ENCODE measurements around the gene PSORS1C1.
A peak's percentile ranks its signal among the peaks of the same experiment; 100 is the strongest.

PSORS1C1 gene

DNA sequence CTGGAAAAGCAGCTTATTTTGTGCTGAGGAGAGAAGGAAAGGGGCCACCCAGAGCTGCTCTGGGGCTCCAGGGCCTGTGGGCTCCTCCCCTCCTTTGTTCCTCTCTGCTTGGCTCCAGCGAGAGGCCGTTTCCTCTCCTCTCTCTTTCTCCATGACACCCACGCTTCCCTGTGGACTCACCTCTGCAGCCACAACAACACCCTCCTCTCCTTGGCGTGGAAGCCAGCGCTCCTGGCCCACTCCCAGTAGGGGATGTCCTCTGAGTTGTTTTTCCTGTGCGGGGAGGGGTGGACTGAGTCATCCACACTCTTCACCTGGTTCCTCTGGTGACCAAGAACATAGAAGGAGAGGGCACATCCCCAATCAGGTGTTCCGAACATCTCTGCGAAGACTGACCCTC, 10.6 kb downstream of the PSORS1C1 start:
- H3K27ac ChIP-seq, result no peak overlapping the region
- intact Hi-C loops (cut with DNase I; ENCODE audit: low total_unique reads), result no loop called here
- no peak for DNase-seq
- no peak overlapping the region for H3K4me3 ChIP-seq
- no peaks in the 10 kb centered on the region for H3K9me3 ChIP-seq
- TF ChIP-seq, protein P1, sequence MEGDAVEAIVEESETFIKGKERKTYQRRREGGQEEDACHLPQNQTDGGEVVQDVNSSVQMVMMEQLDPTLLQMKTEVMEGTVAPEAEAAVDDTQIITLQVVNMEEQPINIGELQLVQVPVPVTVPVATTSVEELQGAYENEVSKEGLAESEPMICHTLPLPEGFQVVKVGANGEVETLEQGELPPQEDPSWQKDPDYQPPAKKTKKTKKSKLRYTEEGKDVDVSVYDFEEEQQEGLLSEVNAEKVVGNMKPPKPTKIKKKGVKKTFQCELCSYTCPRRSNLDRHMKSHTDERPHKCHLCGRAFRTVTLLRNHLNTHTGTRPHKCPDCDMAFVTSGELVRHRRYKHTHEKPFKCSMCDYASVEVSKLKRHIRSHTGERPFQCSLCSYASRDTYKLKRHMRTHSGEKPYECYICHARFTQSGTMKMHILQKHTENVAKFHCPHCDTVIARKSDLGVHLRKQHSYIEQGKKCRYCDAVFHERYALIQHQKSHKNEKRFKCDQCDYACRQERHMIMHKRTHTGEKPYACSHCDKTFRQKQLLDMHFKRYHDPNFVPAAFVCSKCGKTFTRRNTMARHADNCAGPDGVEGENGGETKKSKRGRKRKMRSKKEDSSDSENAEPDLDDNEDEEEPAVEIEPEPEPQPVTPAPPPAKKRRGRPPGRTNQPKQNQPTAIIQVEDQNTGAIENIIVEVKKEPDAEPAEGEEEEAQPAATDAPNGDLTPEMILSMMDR (IDR thresholded peaks at IDR 0.05), result no peak
- peaks cover 0 to 33% (median 22%) of the 10 kb centered on the region in 4 donors for H3K4me1 ChIP-seq
- no peaks in the 10 kb centered on the region for H3K36me3 ChIP-seq
- H3K27me3 ChIP-seq, result no peaks in the 10 kb centered on the region

DNA sequence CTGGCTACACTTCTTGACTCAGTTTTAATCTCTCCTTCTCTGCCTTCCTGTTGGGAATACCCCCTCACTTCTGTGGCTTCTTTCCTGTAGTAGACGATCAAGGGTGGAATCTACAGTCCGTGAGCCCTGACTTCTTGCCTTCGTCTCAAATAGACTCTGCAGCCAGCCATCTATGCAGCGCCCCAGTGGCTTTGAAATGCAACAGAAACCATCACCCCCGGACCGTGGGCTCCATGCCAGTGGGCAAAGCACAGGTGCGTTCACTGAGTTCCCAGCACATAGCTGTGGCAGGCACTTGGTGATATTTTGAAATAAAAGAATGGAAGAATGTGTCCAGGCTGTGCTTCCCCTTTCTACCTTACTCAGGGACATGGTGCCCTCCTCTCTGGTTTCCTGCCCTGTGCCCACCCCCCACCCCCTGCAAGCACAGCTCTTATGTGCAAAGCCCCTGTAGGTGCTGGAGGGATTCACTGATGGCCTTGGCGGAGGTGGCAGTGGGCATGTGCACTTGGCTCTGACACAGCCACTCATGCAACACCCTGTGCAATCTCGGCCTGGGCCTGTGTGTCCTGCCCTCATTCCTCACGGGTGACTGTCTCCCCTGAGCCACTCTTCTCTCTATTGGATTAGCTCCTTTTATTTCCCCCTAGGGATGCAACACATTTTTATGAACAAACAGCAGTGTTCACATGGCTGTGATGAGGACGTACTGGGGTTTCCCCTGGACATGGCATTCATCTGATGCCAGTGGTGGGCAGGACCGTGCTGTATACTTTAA, 11.2 kb downstream of the PSORS1C1 start:
- H3K27me3 ChIP-seq, result no peaks in the 10 kb centered on the region
- H3K4me1 ChIP-seq, result peaks cover 0 to 33% (median 22%) of the 10 kb centered on the region in 4 donors
- intact Hi-C loops (cut with DNase I; ENCODE audit: low total_unique reads), result no loop called here
- DNase-seq, result no peak
- H3K36me3 ChIP-seq, result no peaks in the 10 kb centered on the region
- no peak overlapping the region for H3K4me3 ChIP-seq
- TF ChIP-seq, protein P1 (IDR thresholded peaks at IDR 0.05), result no peak
- no peaks in the 10 kb centered on the region for H3K9me3 ChIP-seq
- no peak overlapping the region for H3K27ac ChIP-seq

DNA sequence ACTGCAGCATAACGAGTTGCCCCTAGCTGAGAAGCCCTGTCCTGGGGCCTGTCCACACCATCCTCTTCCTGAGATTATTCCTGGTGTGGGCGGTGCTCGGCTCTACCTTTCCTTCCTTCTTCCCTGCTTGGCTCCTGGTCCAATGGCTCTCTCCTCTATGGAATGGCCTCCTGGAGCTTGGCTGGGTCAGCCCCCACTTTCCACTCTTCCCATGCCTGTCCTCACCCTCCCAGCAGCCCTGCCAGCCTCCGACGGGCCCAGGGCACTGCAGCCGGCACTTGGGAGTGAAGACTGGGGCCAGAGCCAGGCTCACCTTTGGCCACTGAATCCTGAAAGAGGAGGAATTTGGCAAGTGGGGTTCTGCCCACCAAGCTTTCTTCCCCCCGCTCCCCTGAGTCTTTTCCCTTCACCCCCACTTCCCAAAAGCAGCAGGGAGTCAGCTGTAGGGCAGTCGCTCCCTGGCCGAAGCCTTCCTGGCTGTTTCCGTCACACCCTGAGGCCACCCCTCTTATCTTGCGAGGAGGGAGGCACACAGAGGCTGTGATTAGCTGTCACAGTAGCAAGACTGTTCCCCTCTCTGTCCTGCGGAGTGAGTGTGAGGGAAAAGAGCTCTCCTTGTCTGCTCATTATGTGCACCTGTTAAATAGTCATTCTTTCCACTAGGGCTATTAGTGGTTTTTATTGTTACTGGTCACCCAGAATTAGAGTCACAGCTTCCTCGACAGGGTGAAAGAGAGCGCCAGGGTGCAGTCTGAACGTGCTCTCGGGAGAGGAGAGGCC, 12.0 kb downstream of the PSORS1C1 start:
- TF ChIP-seq, protein P1 (IDR thresholded peaks at IDR 0.05), result no peak
- Histone ChIP-seq H3K27ac (no peak overlapping the region), H3K36me3 (no peaks in the 10 kb centered on the region), H3K4me3 (no peak overlapping the region), H3K4me1 (peaks cover 0 to 33% (median 22%) of the 10 kb centered on the region in 4 donors), H3K9me3 (no peaks in the 10 kb centered on the region), H3K27me3 (no peaks in the 10 kb centered on the region)
- intact Hi-C loops (cut with DNase I; ENCODE audit: low total_unique reads), result no loop called here
- no peak for DNase-seq

DNA sequence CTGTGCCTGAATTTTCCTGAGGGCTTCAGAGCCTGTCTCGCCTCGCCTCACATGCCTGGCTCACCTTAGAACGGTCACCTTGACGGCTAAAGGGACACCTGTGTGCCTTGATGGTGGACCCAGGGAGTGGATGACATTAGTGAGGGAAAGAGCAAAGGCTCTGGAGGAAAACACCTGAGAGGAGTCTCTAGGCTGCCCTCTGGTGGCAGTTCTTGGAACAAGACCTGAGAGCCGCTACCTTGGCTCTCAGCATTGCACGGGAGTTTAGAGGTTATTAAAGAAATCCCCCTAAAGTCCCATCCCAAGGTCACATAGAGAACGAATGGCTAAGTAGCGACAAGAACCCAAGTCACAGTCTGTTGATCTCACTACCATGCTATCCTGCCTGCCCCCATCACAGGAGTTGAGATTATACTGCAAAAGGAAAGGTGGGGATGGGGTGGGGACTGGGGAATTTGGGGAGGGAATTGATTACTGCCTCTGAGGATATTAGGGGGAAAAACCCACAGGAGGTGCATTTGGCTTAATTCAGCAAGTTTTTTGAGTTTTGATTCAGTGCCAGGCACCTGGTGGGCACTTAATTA, 13.6 kb downstream of the PSORS1C1 start:
- Histone ChIP-seq H3K27ac (no peak overlapping the region), H3K36me3 (no peaks in the 10 kb centered on the region), H3K4me3 (no peak overlapping the region), H3K9me3 (no peaks in the 10 kb centered on the region), H3K4me1 (peaks cover 0 to 18% (median 9%) of the 10 kb centered on the region in 4 donors), H3K27me3 (no peaks in the 10 kb centered on the region)
- intact Hi-C loops (cut with DNase I; ENCODE audit: low total_unique reads), result no loop called here
- TF ChIP-seq, protein P1 (IDR thresholded peaks at IDR 0.05), result peak; percentile 61 to 90
- DNase-seq, result peak in 1 of 2 donors; percentile 45

DNA sequence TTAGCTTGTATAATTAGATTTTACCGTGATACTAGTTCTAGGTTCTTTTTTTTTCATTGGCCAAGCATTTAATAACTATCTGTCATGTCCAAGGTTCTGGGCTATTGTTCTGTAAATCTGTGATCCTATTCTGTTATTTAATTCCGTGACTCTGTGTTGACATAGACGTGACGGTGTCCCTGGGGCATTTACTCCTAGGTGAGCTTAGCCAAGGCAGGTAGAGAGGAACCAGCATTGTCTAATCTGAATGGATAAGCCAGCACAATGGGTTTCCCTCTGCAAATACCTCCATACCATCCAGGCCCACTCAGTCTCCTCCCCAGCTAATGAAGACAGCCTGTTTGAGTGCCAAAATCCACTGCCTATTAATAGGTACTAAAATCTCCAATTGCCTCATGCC, 14.5 kb downstream of the PSORS1C1 start:
- no peak for DNase-seq
- peaks cover 0 to 12% (median 5%) of the 10 kb centered on the region in 4 donors for H3K4me1 ChIP-seq
- intact Hi-C loops (cut with DNase I; ENCODE audit: low total_unique reads), result no loop called here
- no peak overlapping the region for H3K27ac ChIP-seq
- H3K4me3 ChIP-seq, result no peak overlapping the region
- TF ChIP-seq, protein P1 (IDR thresholded peaks at IDR 0.05), result no peak
- no peaks in the 10 kb centered on the region for H3K27me3 ChIP-seq
- no peaks in the 10 kb centered on the region for H3K9me3 ChIP-seq
- H3K36me3 ChIP-seq, result no peaks in the 10 kb centered on the region

Measured in tibial artery (tissue), 4 donors.